Mesodermal cell (in vitro differentiated cells): ENCODE measurements around the gene RPUSD3.

ENCODE experiments used
- H3K27ac ChIP-seq: 2 replicates; pipeline ENCODE4 v1.7.0; 2013; ENCODE audit warnings: mild to moderate bottlenecking, low read depth, low read length, moderate library complexity; ENCODE audit not compliant: severe bottlenecking
- H3K36me3 ChIP-seq: 2 replicates; pipeline ENCODE4 v1.7.1; 2013; ENCODE audit warnings: mild to moderate bottlenecking, low read length, moderate library complexity; ENCODE audit not compliant: control insufficient read depth, insufficient read depth
- H3K4me1 ChIP-seq: one replicate; pipeline ENCODE4 v1.7.1; 2013; ENCODE audit warnings: mild to moderate bottlenecking, low read length; ENCODE audit not compliant: insufficient read depth, control insufficient read depth, poor library complexity, severe bottlenecking
- H3K4me3 ChIP-seq: 2 replicates; pipeline ENCODE4 v1.7.0; 2013; ENCODE audit warnings: low read length, control low read depth, mild to moderate bottlenecking; ENCODE audit not compliant: insufficient read depth, poor library complexity, severe bottlenecking; ENCODE audit errors: extremely low read depth
- H3K9me3 ChIP-seq: 2 replicates; pipeline ENCODE4 v1.7.1; 2013; ENCODE audit warnings: mild to moderate bottlenecking, low read length, moderate library complexity; ENCODE audit not compliant: control insufficient read depth
- WGBS, 2 experiments: methylation state at CpG; one replicate each; pipeline ENCODE4 v1.1.5; 2013; ENCODE audit warnings: missing lambda C conversion rate in 2 of 2; ENCODE audit not compliant: insufficient coverage in 2 of 2; 5-methylcytosine and 5-hydroxymethylcytosine counted together

Gene RPUSD3

GRCh38 chr3:9833078-9833477, 10.7 kb downstream of the RPUSD3 start:
- WGBS, 2 experiments = 95% methylated on average over 9 of the region's 9 CpGs; no CpG with 5 or more reads in 1 of the 2 experiments
- Histone ChIP-seq H3K4me1 (no peaks in the 10 kb centered on the region), H3K27ac (no peak overlapping the region), H3K9me3 (no peaks in the 10 kb centered on the region), H3K4me3 (no peak overlapping the region), H3K36me3 (peaks cover 47% of the 10 kb centered on the region)

DNA sequence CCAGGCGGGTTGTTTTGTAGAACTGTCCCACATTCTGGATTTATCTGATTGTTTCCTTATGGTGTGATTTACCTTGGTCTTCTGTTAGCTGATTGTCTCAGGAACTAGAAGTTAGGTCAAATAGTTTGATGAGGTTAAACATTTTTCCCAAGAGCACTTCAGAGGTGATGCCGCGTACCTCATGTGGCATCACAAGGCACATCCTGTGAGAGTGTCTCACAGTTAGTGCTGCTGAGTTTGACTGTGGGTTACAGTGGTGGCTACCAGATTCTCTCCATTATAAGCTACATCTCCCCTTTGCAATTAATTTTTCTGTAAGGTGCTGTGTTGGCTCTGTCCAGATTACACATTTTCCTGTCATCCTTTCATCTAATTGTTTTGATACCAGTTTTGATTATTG, 12.6 kb downstream of the RPUSD3 start:
- Histone ChIP-seq H3K9me3 (no peaks in the 10 kb centered on the region), H3K27ac (no peak overlapping the region), H3K4me1 (no peaks in the 10 kb centered on the region), H3K4me3 (no peak overlapping the region), H3K36me3 (peaks cover 34% of the 10 kb centered on the region)
- 100% methylated on average over 1 of the region's 3 CpGs for WGBS, 2 experiments

- Histone ChIP-seq H3K27ac (no peak overlapping the region), H3K4me1 (no peaks in the 10 kb centered on the region), H3K36me3 (peaks cover 19% of the 10 kb centered on the region), H3K9me3 (no peaks in the 10 kb centered on the region), H3K4me3 (no peak overlapping the region)
- 98% methylated on average over 17 of the region's 17 CpGs for WGBS, 2 experiments
Measured at GRCh38 chr3:9828801-9829755, 14.7 kb downstream of the RPUSD3 start.

GRCh38 chr3:9826815-9827573, 16.8 kb downstream of the RPUSD3 start:
- Histone ChIP-seq H3K4me1 (no peaks in the 10 kb centered on the region), H3K4me3 (no peak overlapping the region), H3K36me3 (peaks cover 6% of the 10 kb centered on the region), H3K27ac (no peak overlapping the region), H3K9me3 (no peaks in the 10 kb centered on the region)
- 79 to 85% methylated on average over 19 to 20 of the region's 20 CpGs for WGBS, 2 experiments

DNA sequence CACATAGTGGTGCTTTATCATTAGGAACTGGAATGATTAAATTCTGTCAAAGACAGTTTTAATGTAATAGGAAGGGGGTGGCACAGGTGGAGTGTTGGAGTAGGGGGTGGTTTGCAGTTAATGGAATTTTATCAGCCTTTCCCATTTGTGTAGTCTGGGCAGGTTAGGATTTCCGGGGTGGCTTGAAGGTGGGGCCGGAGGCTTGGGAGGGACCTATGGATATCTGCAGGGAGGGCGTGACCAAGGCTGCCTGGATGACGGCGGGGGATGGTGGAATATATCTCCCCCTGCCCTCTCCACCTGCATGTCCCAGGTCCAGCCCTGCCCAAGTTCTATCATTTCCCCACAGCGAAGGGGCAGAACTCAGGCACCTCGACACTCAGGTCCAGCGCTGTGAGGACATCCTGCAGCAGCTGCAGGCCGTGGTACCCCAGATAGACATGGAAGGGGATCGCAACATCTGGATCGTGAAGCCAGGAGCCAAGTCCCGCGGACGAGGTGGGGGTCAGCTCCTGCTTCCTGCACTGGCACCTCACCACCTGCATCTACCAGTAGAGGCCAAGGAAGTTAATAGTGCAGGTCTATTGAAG, 18.3 kb downstream of the RPUSD3 start:
- peaks cover 6% of the 10 kb centered on the region for H3K36me3 ChIP-seq

GRCh38 chr3:9820946-9821345, 22.9 kb downstream of the RPUSD3 start:
- no peaks in the 10 kb centered on the region for H3K4me1 ChIP-seq
- WGBS, 2 experiments = 43 to 44% methylated on average over 1 of the region's 2 CpGs

More for the DNA sequence above, 18.3 kb downstream of the RPUSD3 start:
- Histone ChIP-seq H3K4me1 (no peaks in the 10 kb centered on the region), H3K27ac (no peak overlapping the region), H3K4me3 (no peak overlapping the region), H3K9me3 (no peaks in the 10 kb centered on the region)
- 77 to 81% methylated on average over 7 to 9 of the region's 14 CpGs for WGBS, 2 experiments

DNA sequence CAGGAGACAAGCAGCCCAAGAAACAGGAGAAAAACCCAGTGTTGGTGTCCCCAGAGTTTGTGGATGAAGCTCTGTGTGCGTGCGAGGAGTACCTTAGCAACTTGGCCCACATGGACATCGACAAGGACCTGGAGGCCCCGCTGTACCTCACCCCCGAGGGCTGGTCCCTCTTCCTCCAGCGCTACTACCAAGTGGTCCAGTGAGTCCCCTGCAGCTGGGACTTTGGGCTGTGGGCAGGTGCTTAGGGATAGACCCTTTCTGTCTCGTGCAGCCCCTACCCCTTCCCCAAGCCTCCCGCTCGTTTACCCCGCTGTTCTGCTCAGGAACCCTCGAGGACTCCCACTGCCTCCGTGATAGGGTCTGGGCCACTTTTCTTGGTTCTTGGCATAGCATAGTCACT, 23.3 kb downstream of the RPUSD3 start:
- 84 to 91% methylated on average over 9 of the region's 12 CpGs for WGBS, 2 experiments
- H3K4me3 ChIP-seq = no peak overlapping the region
- H3K27ac ChIP-seq = no peak overlapping the region
- H3K9me3 ChIP-seq = no peaks in the 10 kb centered on the region
- no peaks in the 10 kb centered on the region for H3K4me1 ChIP-seq
- no peaks in the 10 kb centered on the region for H3K36me3 ChIP-seq

More at GRCh38 chr3:9820946-9821345, 22.9 kb downstream of the RPUSD3 start:
- Histone ChIP-seq H3K36me3 (no peaks in the 10 kb centered on the region), H3K9me3 (no peaks in the 10 kb centered on the region), H3K27ac (no peak overlapping the region), H3K4me3 (no peak overlapping the region)

GRCh38 chr3:9818666-9819335, 25.0 kb downstream of the RPUSD3 start:
- Histone ChIP-seq H3K4me1 (no peaks in the 10 kb centered on the region), H3K36me3 (no peaks in the 10 kb centered on the region), H3K27ac (no peak overlapping the region), H3K9me3 (no peaks in the 10 kb centered on the region), H3K4me3 (no peak overlapping the region)
- WGBS, 2 experiments = 94 to 95% methylated on average over 4 of the region's 7 CpGs

DNA sequence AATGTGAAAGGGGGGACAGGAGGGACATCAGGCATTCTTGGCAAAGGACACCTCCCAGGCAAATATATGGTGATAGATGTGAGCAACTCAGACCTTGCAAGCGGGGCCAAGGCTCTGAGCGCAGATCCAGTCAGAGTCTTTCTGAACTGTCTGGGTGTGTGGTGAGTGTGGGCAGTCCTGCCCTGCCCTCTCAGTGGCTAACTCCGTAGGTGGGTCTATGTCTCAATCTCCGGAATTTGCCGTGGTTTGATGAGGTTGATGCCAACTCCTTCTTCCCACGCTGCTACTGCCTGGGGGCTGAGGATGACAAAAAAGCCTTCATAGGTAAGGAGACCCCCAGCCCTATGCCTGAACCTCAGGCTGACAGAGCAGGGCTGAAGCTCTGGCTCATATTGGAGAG, 26.4 kb downstream of the RPUSD3 start:
- Histone ChIP-seq H3K9me3 (no peaks in the 10 kb centered on the region), H3K27ac (no peak overlapping the region), H3K4me3 (no peak overlapping the region), H3K36me3 (peaks cover 6% of the 10 kb centered on the region), H3K4me1 (no peaks in the 10 kb centered on the region)
- 88 to 90% methylated on average over 6 of the region's 6 CpGs for WGBS, 2 experiments

DNA sequence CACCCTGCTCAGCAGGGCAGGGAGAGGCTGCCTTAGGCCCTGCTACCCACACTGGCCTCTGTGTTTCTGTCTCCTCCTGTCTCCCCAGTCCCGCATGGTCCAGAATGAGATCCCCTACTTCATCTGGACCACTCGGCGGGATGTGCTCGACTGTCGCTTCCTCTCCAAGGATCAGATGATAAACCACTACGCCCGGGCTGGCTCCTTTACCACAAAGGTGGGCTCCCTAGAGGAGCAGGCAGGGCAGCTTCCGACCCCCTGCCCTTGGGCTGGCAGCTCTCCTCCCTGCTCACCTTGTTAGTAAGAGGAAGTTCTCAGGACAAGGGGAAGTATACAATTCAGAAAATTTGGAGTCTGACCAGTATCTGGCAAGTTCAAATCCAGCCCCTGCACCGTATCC, 27.8 kb downstream of the RPUSD3 start:
- no peak overlapping the region for H3K4me3 ChIP-seq
- WGBS, 2 experiments = 83 to 95% methylated on average over 1 to 9 of the region's 9 CpGs

More for the DNA sequence above, 27.8 kb downstream of the RPUSD3 start:
- Histone ChIP-seq H3K27ac (no peak overlapping the region), H3K4me1 (no peaks in the 10 kb centered on the region), H3K36me3 (peaks cover 6% of the 10 kb centered on the region), H3K9me3 (no peaks in the 10 kb centered on the region)
